Calu3 (cell line): Measurements from ENCODE around the gene ITGB2. TPM values are rescaled to one million over a fixed set of nuclear protein-coding genes. Genes with fewer than 3 reads are reported as not detected.
"Not testable (repeated sequence)": the region's sequence is repeated elsewhere in the genome, so short reads cannot be mapped to it uniquely, and the experiment has no call there.

ENCODE experiments used
- BruUV-seq: library from RNA; stranded (reverse); fragments of 400-500 nt; replicated peaks from 2 replicates; lab custom pipeline; 2021; lab: Mats Ljungman, UMichigan
- CTCF ChIA-PET: fragments of 300-600 bp; sonication (Branson Sonifier 250); formaldehyde crosslinking; loops from one replicate; lab custom pipeline; 2022; ENCODE audit warnings: antibody characterized with exemption; lab: Charles Lee
- DNase-seq: peaks from one replicate; pipeline ENCODE4 v3.0.0; 2022
- H3K27ac Mint-ChIP-seq: one replicate; pipeline ENCODE4 v1.8.0; 2022; ENCODE audit warnings: mixed read lengths; ENCODE audit not compliant: unreplicated experiment
- H3K27me3 Mint-ChIP-seq: one replicate; pipeline ENCODE4 v1.8.0; 2022; ENCODE audit warnings: mixed read lengths; ENCODE audit not compliant: unreplicated experiment
- H3K36me3 Mint-ChIP-seq: one replicate; pipeline ENCODE4 v1.8.0; 2022; ENCODE audit warnings: mild to moderate bottlenecking, moderate library complexity, mixed read lengths; ENCODE audit not compliant: insufficient read depth, unreplicated experiment
- H3K4me1 Mint-ChIP-seq: one replicate; pipeline ENCODE4 v1.8.0; 2022; ENCODE audit warnings: mild to moderate bottlenecking, low read depth, mixed read lengths; ENCODE audit not compliant: unreplicated experiment
- H3K4me3 Mint-ChIP-seq: one replicate; pipeline ENCODE4 v1.8.0; 2022; ENCODE audit warnings: mild to moderate bottlenecking, low read depth, moderate library complexity, mixed read lengths; ENCODE audit not compliant: unreplicated experiment
- H3K9me3 Mint-ChIP-seq: one replicate; pipeline ENCODE4 v1.8.0; 2022; ENCODE audit warnings: low read depth, mixed read lengths; ENCODE audit not compliant: unreplicated experiment
- intact Hi-C: fragments of 100-400 bp; cut with micrococcal nuclease; formaldehyde crosslinking; loops from one replicate; pipeline ENCODE4 v1.10.0; 2022; ENCODE audit not compliant: unreplicated experiment
- total RNA-seq: library from RNA; stranded (reverse); gene quantifications from 2 replicates; pipeline ENCODE4 v1.2.3, GENCODE V29; 2022
- TF ChIP-seq, protein P1 (sequence below): fragments of 200-600 bp; IDR thresholded peaks from one replicate; pipeline ENCODE4 v1.8.0; 2022; ENCODE audit warnings: antibody characterized with exemption; ENCODE audit not compliant: unreplicated experiment

The ITGB2 gene
- total RNA-seq, 1 experiment from 2014 or later = 0.42 TPM

DNA sequence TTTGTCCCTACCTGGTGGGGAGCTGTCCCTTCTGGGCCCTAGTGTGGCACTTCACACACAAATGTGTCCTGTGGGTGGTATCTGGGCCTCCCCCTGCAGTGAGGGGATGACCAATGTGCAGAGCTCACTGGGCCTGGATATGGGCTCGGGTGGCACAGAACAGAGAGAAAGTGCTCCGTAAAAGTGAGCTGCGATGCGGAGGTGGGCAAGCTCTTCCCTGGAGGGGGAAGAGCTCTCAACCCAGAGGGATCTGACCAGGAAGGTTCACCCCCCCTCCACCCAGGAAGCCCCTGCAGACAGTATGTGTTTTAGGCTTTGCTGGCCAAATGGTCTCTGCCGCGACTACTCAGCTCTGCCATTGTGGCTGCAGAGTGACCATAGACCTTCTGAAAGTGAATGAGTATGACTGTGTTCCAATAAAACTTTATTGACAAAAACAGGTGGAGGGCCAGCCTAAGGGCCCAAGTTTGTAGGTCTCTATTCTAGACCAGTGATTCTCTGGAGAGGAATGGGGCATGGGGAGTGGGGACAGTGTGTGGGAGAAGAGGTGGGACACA lies 8.6 kb upstream of the ITGB2 start:
- TF ChIP-seq, protein P1, sequence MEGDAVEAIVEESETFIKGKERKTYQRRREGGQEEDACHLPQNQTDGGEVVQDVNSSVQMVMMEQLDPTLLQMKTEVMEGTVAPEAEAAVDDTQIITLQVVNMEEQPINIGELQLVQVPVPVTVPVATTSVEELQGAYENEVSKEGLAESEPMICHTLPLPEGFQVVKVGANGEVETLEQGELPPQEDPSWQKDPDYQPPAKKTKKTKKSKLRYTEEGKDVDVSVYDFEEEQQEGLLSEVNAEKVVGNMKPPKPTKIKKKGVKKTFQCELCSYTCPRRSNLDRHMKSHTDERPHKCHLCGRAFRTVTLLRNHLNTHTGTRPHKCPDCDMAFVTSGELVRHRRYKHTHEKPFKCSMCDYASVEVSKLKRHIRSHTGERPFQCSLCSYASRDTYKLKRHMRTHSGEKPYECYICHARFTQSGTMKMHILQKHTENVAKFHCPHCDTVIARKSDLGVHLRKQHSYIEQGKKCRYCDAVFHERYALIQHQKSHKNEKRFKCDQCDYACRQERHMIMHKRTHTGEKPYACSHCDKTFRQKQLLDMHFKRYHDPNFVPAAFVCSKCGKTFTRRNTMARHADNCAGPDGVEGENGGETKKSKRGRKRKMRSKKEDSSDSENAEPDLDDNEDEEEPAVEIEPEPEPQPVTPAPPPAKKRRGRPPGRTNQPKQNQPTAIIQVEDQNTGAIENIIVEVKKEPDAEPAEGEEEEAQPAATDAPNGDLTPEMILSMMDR = no peak
- H3K4me3 Mint-ChIP-seq = no peak overlapping the region
- H3K4me1 Mint-ChIP-seq = peaks cover 37% of the 10 kb centered on the region
- H3K27me3 Mint-ChIP-seq = peaks cover 50% of the 10 kb centered on the region
- H3K27ac Mint-ChIP-seq = no peak overlapping the region
- H3K36me3 Mint-ChIP-seq = peaks cover 13% of the 10 kb centered on the region
- CTCF ChIA-PET = no interaction called here
- intact Hi-C loops = loop anchor here (5.0 kb wide), 1 partner anchor 57 kb away; the partner anchor contains the start of gene PTTG1IP
- DNase-seq = no peak
- no peaks in the 10 kb centered on the region for H3K9me3 Mint-ChIP-seq
- no TSS peak for BruUV-seq

DNA sequence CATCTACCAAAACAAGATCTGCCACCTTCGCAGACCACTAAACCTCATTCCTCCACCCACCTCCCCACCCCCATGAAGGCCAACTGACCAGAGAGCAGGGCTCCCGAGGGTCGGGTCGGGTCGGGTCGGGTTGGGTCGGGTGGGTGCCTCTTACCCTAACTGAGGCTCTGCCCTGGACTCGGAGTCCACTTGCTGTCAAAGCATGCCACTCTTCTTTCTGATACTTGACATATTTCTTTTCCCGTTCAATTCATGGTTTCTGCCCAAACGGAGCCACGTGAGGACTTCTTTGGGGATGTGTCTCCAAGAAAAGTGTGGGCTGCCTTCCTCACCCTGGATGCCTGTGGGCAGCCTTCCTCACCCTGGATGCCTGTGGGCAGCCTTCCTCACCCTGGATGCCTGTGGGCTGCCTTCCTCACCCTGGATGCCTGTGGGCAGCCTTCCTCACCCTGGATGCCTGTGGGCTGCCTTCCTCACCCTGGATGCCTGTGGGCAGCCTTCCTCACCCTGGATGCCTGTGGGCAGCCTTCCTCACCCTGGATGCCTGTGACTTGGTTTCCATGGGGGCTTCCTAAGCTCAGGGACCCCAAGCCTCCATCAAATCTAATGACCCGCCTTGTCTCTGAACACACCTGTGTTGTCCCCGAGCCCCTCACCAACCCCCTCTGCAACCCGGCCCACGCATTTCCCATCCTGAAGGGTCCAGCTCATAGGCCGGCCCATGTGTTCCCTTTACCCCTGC lies 8.0 kb upstream of the ITGB2 start:
- CTCF ChIA-PET = interaction anchor here (0.6 to 0.7 kb wide), 2 partner anchors 12 to 39 kb away, joined by 5 read pairs; no protein-coding TSS in a partner anchor
- Mint-ChIP-seq H3K36me3 (peaks cover 13% of the 10 kb centered on the region), H3K27me3 (peaks cover 55% of the 10 kb centered on the region), H3K27ac (peak overlapping the region; percentile 33), H3K4me1 (peaks cover 37% of the 10 kb centered on the region), H3K4me3 (peak overlapping the region; percentile 32)
- DNase-seq = peak; percentile 39
- H3K9me3 Mint-ChIP-seq, BruUV-seq: not testable (repeated sequence)
- intact Hi-C loops = loop anchor here (5.0 kb wide), 1 partner anchor 56 kb away; the partner anchor contains the start of gene PTTG1IP

DNA sequence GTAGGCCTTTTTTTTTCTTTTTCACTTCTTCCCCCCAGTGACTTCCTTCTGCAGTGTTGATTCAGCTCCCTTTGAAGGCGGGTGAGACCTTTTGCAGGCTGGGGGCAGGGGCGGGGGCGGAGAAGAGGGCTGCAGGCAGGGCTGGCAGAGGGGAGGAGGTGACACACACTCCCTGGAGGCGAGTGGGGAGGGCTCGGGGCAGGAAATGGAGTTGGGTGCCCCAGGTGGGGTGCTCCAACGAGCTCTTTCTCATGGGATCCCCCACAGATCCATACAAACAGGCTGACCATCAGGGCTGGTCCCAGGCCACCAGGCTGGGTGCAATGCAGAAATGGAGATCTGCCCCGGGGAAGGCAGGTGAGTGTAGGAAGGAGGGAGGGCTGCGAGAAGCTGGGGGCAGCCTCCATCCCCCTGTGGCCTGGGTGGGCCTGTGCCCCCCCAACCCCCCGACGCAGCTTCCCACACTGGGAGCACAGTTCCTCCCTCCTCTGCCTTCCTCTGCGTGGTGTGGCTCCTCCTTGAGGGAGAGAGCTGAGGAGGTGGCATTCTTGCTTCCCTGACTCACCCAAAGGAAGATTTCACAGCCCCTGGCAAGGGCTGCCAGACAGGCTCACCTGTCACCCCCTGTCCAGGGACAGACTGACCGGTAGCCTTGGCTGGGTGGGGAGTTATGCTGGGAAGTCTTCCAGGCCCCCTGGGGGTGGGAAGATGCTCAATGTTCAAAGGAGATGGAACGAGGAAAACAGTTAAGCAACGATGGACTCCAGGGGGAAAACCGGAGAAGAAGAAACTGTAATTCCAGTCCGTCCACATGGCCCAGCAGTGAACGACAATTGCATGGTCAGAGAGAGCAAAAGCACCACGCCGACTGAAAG lies 7.1 kb upstream of the ITGB2 start:
- TF ChIP-seq, protein P1 = no peak
- H3K36me3 Mint-ChIP-seq = peaks cover 13% of the 10 kb centered on the region
- no TSS peak for BruUV-seq
- H3K27me3 Mint-ChIP-seq = peaks cover 55% of the 10 kb centered on the region
- peak overlapping the region; percentile 33 for H3K27ac Mint-ChIP-seq
- H3K4me3 Mint-ChIP-seq = peak overlapping the region; percentile 32
- DNase-seq = peak; percentile 57
- peaks cover 37% of the 10 kb centered on the region for H3K4me1 Mint-ChIP-seq
- H3K9me3 Mint-ChIP-seq = no peaks in the 10 kb centered on the region
- intact Hi-C loops = loop anchor here (5.0 kb wide), 1 partner anchor 56 kb away; the partner anchor contains the start of gene PTTG1IP
- CTCF ChIA-PET = interaction anchor here (0.6 to 0.7 kb wide), 5 partner anchors 11 to 418 kb away, joined by 3 to 5 read pairs (median 5); no protein-coding TSS in a partner anchor

DNA sequence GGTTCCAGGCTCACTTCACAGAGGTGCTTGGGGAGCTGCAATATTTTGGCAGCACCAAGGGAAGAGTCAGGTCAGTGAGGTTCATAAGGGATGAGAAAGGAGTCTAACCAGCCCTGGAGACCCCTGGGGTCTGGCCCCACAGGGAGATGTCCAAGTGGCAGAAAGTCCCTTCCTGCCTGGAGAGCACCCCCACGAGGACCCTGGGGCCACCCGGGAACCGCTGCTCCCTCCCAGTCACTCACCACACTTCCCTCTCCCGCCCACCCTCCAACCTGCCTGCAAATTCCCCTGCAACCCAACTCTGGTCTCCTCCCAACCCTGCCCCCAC lies 6.5 kb upstream of the ITGB2 start:
- intact Hi-C loops = loop anchor here (5.0 kb wide), 1 partner anchor 55 kb away; the partner anchor contains the start of gene PTTG1IP
- DNase-seq = no peak
- peaks cover 37% of the 10 kb centered on the region for H3K4me1 Mint-ChIP-seq
- CTCF ChIA-PET = interaction anchor here (0.6 to 0.7 kb wide), 3 partner anchors 11 to 418 kb away, joined by 3 to 5 read pairs (median 3); no protein-coding TSS in a partner anchor
- H3K27ac Mint-ChIP-seq = peak overlapping the region; percentile 33
- peak overlapping the region; percentile 32 for H3K4me3 Mint-ChIP-seq
- H3K9me3 Mint-ChIP-seq = no peaks in the 10 kb centered on the region
- H3K36me3 Mint-ChIP-seq = peaks cover 13% of the 10 kb centered on the region
- peaks cover 59% of the 10 kb centered on the region for H3K27me3 Mint-ChIP-seq
- no TSS peak for BruUV-seq
- TF ChIP-seq, protein P1 = no peak
